Stimulated activated CD4-positive, alpha-beta T cell treated with anti-CD3 and anti-CD28 coated beads, Interleukin-4, amount 100 ng/mL, for 48 hours (primary cell): ENCODE data around the gene VSTM2B.
A peak's percentile ranks its signal among the peaks of the same experiment; 100 is the strongest.

Experiments
- DNase-seq, 2 donors: peaks; one replicate each; pipeline ENCODE4 v3.0.0-alpha.2; 2020; ENCODE audit warnings: low read depth in 2 of 2

Gene VSTM2B

DNA sequence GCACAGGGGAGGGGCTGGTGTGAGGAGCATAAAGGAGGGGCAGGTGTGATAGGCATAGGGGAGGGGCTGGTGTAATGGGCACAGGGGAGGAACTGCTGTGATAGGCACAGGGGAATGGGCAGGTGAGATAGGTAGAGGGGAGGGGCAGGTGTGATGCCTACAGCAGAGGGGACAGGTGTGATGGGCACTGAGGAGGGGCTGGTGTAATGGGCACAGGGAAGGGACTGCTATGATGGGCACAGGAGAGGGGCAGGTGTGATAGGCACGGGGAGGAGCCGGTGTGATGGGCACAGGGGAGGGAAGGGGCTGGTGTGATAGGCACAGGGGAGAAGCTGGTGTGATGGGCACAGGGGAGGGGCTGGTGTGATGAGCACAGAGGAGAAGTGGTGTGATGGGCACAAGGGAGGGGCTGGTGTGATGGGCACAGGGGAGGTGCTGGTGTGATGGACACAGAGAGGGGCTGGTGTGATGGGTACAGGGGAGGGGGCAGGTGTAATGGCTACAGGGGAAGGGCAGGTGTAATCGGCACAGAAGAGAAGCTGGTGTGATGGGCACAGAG is 40.8 kb downstream of the VSTM2B start:
- no peak for DNase-seq

DNA sequence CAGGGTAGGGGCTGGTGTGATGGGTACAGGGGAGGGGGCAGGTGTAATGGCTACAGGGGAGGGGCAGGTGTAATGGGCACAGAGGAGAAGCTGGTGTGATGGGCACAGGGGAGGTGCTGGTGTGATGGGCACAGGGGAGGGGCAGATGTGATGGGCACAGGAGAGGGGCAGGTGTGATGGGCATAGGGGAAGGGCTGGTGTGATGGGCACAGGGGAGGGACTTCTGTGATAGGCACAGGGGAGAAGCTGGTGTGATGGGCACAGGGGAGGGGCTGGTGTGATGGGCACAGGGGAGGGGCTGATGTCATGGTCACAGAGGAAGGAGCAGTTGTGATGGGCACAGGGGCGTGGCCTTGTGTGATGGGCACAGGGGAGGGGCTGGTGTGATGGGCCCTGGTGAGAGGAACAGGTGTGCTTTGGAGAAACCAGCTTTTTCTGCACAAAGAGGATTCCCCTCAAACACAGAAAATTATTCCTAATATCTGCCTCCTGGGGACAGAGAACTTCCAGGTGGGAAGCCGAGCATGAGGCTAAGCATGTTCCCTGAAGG is 41.6 kb downstream of the VSTM2B start:
- DNase-seq = no peak

DNA sequence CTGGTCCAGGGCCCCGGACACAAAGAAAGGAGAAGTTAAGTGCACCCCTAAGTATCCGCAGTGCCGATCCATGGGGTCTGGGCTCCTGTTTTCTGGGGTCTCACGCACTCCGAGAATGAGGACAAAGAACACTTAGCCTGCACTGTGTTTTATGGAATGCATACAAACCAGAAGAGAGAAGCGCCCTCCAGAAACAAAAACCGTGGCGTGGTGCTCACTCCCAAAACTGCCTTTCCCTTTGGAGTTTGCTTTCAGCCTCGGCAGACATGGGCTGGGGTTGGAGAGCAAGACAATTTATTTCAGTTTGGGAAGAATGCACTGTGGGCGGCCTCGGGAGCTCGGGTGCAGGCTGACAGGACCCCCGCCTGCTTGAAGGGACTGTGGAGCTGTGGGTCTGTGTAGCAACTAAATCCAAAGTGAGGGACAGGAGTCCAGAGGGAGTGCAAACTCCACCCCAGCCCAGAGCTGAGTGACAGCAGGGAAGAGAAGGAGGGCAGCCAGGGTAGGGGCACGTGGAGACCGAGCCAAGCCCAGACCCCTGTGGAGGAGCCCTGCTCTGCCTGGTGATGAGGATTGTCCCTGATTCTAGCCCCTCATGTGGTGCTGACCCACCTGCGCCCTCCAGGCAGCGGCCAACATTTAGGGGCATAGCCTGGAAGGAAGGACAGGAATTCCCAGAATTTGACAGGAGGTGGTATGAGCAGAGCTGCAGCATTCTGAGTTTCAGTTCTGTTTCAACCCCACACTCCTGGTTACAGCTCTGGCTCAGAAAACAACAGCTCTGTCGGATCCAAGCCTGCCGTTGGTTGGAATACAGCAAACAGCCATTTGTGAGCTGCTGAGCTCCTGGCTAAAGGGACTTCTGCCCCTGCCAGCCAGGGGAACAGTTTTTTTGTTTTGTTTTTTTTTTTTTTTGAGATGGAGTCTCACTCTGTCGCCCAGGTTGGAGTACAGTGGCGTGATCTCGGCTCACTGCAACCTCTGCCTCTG is 42.5 kb downstream of the VSTM2B start:
- no peak for DNase-seq

DNA sequence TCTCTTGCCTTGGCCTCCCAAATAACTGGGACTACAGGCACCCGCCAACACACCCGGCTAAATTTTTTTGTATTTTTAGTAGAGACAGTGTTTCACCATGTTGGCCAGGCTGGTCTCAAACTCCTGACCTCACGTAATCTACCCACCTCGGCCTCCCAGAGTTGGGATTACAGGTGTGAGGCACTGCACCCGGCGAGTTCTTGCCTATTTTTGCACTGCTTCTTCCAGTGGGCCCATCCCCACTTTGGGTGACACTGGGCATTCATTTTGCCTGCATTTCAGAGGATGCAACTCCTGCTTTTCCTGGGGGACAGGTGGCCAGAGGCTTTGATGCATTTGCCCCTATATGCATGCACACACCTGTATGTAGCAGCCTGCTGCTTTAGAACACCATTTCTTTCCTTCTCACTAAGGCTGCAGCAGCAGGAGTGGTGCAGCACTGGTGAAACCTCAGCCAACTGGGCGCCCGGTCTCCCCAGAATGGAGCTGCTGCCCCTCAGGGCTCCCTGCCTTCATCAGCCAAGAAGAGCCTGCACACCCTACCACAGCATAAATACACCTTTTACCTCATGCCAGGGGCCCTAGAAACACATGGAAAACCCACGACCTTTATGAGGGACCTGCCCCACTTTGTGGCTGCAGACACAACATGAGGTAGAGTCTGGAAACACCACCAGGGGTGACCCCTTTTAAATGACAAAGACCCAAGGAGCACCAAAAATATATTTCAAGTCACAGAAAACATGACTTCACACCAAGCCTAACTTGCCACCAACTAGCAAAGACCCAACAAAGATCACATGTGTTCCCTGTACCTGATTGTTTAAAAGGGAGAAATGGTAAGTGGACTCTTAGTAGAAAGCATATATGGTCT is 43.5 kb downstream of the VSTM2B start:
- DNase-seq = no peak

DNA sequence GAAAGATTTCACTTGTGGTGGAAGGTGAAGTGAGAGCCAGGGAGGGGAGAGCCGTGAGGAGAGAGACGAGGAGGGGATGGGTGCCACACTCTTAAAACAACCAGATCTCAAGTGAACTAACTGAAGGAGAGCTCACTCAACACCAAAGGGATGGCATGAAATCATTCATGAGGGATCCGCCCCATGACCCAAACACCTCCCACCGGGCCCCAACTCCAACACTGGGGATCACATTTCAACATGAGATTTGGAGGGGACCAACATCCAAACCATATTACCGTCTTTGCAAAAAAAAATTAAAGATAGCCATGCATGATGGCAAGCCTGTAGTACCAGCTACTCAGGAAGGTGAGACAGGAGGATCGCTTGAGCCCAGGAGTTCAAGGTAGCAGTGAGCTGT is 45.4 kb downstream of the VSTM2B start:
- DNase-seq = no peak

DNA sequence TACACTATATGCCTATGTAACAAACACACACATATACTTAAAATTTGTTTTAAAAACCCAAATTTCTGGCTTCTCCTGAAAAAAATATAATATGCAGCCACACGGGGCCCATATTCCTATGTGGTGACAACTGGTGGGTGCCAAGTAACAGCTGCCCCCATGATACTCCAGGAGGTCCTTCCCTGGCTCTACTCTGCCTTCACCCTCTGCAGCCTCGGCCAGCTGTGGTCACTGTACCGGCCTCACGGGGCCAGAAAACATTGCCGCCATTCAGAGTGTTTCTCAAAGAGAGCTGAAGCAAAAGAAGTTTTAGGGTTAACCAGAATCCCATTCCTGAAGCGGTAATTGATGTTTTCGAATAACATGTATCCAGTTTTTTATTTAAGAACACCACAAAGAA is 47.7 kb downstream of the VSTM2B start:
- DNase-seq = no peak

DNA sequence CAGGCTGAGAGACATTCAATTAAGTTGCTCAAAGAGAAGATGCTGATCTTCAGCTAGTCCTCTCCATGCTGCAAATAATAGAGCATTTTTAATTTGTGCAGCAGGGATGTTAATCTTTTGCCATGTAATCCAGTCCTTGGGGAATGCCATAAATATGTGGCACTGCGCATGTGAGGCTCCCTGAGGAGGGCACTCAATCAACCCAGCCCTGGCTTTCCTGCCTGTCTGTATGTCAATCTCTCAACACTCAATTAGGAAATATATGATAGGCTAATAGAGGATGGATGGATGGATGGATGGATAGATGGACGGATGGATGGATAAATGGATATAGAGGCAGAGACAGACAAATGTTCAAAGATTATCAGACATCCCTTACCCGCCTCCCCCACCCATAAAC is 48.7 kb downstream of the VSTM2B start:
- DNase-seq = no peak

DNA sequence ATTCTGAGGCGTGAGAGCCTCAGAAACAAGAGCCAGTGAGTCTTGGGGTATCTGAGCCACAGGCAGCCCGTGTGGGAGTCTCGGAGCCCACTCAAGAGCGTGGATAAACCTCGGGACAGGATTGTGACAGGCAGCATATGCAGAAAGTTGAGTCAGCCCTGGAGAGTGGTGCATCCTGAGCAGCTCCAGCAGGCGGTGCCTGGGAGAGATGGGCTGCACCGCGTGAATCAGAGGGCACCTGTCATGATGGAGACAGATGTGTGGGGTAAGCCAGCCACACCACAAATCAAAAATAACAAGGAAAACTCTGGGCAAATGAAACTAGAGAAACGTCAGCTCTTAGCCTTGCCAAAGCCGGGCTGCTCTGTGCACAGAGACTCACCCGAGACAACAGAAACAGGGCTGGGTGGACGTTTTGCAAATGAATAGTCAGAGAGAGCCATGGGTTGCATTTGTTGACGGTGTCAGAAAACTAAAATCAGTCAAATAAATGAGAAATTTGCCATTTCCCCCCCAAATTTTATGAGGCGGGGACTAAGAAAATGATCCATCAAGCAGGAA is 50.3 kb downstream of the VSTM2B start:
- no peak for DNase-seq

DNA sequence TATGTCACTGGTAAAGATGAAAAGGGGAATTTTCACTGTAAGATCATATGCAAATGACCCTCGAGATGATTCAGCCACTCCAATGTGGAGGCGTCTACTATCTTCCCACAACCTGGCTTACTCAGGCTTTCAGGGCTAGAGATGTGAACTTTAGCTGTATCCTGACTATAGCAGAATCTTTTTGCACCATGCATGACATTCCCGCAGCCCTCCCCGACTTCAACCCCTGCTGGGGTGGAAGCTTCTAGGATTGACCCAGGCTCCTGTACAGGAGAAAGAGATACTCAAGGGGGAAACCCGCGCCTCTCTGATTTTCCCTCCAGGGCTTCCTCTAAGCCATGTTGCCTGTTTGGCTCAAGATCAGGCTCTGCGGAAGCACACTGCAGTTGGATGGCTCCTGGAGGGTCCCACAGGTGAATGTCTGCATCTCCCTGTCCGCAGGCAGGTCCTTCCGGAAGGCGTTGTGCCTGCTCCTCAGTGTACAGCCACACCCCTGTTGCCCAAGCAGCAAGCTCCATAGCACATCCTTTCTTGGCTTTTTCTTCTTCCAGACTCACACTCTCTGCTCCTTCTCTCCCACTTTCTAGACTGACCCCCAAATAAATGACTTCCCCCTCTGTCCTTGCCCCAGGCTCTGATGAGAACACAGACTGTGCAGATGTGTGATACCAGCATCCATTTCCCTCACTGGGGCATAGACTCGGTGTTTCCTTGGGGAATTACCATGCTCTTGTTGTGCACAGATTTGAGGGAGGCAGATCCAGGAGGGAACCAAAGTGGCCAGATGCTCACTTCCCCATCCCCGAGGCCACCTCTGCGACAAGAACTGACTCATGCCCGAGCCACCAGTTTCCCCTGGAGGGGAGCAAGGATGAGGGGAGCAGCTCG is 51.2 kb downstream of the VSTM2B start:
- peak in 1 of 2 donors; percentile 41 for DNase-seq

DNA sequence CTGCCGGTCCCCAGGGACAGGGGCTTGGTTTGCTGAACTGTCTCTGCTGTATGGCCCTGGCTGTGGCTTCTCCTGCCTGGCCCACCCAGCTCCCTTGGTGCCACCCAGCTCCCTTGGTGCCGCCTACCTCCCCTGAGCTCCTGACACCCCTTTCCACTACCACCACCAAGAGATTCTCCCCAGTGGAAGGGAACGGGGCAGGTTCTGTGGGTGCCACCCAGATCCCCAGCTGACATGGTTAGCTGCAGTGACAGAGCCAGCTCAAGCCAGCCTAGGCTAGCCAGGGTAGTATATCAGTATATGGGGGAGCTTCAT is 51.8 kb downstream of the VSTM2B start:
- no peak for DNase-seq

DNA sequence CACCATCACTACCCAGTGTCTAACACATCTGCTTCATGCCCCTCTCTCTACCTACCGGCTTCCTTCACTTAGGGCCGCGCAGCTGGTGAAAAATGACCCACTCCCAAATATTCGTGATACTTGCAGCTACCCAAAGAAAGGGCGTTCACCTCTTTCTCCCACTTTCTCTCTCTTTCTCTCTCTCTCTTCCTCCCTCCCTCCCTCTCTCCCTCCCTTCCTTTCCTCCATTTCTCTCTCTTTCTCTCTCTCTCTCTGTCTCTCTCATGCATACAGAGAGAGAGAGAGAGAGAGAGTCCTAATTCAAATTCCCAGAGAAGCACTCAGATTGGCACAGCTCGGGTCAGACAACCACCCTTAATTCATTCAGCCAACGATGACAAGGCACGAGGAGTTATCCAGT is 52.6 kb downstream of the VSTM2B start:
- DNase-seq = no peak

DNA sequence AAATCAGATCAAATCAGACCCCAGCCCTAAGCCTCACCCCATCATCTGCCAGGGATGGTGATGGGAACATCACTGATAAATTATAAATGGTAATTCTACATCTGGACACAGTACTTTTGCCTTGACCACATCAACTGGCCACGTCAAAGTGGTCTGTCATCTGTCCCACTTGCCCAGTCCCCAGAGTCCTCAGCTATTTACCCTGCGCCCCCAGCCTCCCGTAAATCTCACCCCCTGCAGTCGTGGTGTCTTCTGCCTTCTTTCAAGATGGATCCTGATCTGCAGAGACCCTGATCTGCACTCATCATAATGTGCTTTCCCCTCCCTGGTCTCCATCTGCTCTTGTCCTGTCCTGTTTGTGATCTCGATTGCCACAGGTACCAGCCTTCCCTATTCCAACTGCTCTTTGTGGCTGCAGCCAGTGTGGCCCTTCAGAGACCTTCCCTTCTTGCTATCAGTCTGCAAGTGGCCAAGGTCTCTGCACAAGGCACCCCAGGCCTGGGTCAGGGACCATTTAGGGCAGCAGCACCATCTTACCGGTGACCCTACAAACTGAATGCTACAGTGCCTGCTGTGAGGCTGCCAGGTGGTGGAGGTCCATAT is 53.6 kb downstream of the VSTM2B start:
- no peak for DNase-seq

DNA sequence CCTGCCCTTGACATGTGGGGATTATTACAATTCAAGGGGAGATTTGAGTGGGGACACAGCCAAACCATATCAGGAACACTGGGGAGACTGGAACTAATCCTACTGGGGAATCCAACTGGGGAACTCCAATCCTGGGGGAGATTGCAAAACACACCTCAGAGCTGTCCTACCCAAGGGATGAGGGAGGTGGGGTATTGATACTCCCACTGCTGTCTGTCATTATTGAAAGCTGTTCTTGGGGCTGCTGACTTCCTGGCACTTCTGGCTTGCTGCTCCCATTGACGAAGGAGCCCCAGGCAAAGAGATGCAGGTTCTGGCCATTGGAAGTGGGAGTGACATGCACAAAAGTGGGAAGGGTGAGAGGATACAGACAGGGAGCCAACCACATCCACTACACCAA is 55.6 kb downstream of the VSTM2B start:
- no peak for DNase-seq

DNA sequence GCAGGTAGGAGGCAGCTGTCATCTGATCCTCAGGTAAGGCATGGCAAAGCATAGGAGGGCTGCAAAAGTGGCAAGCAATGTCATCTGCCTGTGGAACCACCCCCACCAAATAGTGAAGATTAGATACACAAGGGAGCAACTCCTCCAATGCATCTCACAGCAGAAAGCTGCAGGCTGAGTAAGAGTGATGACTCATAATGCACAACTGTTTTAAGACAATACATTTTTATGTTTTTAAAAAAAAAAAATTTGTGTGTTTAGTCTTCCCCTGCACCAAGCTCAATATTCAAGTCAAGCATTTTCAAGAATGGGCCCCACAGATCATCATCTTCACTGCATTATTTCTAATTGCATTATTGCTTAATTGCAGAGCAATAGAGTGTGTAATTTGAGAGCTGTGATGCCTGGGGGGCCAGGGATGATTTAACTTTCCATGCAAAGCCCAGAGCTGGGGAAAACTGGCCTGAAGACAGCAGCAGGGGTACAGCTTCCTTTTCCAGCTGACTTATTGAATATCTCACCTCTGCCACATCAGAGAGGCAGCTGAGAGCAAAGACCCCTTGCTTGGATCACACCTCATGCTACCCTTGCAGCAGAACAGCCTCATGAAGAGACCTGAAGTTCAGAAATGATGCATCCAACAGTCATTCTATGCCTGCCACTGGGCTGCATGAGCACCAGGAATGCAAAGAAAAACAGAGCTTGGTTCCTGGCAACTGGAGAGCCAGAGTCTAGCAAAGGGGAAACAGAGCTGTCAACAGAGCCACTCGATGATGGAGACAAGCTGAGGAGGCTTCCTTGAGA is 57.6 kb downstream of the VSTM2B start:
- DNase-seq = no peak

DNA sequence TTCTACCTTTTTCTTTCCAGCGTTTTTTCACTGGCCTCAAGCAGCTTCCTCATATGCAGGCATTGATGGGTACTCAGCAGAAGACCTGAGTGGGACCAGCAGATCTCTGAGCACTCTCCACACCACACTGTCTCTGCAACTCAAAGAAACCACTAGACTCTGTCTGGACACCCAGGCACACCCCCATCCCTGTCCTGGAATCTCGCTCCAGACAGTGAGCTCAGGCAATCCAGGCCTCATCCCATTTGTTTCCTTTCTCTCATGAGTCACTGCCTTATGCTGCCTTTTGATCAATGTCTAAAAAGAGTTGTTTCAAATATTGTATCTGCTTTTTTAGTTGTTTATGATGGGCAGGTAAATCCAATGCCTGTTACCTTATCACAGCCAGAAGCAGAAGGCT is 60.6 kb downstream of the VSTM2B start:
- no peak for DNase-seq

DNA sequence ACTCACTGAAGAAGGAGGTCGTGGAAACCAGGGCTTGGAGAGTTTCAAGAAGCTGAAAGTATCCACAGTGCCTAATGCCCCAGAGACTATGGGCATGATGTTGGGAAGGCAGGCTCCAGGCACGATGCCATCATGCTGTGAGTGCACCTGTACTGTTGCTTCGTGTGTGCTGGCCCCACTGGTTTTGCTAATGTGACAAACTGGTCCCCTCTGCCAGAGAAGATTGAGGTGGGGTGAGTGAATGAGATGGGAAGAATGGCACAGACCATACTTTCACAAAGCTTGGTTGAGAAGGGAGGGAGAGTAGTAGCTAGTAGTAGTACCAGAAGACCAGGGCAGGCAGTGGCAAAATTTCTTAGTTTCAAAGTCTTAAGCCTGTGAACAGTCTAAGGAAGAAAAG is 61.3 kb downstream of the VSTM2B start:
- DNase-seq = no peak

DNA sequence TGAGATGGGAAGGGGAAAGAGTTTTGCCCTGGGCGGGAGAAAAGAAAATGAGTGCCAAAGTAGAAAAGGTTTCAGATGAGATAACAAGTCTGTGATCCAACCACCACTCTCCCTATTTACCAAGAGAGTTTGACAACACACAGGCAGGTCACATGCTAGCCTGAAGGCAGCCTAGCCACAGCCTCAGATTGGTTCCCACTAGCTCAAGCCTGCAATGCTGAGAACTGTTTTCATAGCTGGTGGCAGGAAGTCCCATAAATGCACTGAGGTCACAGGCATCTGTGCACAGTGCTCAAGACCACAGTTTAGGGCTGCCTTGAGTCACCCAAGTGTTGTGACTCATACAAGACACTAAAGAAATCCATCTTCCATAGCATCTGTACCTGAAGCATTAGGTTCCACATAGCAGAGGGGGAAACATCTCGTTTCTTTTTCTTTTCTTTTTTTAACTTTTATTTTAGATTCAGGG is 61.8 kb downstream of the VSTM2B start:
- peak; percentile 32 to 61 for DNase-seq

DNA sequence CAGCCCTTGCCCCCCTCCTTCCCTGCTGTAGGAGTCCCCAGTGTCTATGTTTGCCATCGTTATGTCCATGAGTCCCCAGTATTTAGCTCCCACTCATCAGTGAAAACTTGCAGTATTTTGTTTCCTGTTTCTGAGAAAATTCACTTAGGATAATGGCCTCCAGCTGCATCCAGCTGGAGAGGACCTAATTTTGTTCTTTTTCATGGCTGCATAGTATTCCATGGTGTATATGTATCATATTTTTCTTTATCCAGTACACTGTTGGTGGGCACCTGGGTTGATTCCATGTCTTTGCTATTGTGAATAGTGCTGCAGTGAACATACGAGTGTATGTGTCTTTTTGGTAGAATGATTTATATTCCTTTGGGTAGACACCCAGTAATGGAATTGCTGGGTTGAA is 62.3 kb downstream of the VSTM2B start:
- DNase-seq = no peak

DNA sequence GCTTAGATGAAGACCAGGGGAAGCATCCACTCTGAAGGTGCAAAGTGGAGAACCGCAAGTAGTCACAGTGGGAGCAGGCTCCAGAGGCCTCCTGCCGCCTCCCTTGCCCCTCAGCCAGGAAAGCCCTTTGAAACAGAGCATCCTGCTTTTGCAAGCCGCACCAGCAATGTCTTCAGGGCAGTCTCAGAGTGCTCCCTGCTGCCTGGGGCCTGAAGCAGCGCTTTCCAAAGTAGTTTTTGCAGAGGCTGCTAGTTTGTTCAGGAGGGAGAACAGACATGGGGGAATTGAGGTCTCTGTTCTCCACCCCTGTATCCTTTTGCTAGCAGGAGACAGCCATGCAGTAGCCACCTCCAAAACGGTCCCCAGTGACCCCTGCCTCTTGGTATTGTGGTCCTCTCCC is 64.5 kb downstream of the VSTM2B start:
- DNase-seq = no peak

DNA sequence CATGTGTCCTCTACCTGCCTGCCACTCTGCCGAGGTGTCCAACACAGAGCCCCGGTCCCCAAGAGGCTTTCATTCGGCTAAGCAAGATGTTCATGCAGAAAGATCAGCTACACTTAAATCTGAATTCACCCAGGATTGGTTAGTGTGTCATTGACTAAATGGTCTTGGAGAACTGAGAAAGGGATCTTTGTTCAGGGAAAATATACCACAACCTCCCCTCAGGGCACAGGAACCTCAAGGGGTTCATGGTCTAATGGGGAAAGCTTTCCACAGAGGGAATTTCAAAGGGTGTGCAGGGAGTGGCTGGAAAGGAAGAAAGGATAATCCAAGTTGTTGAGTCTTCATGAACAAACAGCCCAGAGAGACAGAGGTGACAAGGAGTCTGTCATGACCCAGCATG is 65.9 kb downstream of the VSTM2B start:
- no peak for DNase-seq
